ENCODE measurements around the gene REXO4.

The REXO4 gene

DNA sequence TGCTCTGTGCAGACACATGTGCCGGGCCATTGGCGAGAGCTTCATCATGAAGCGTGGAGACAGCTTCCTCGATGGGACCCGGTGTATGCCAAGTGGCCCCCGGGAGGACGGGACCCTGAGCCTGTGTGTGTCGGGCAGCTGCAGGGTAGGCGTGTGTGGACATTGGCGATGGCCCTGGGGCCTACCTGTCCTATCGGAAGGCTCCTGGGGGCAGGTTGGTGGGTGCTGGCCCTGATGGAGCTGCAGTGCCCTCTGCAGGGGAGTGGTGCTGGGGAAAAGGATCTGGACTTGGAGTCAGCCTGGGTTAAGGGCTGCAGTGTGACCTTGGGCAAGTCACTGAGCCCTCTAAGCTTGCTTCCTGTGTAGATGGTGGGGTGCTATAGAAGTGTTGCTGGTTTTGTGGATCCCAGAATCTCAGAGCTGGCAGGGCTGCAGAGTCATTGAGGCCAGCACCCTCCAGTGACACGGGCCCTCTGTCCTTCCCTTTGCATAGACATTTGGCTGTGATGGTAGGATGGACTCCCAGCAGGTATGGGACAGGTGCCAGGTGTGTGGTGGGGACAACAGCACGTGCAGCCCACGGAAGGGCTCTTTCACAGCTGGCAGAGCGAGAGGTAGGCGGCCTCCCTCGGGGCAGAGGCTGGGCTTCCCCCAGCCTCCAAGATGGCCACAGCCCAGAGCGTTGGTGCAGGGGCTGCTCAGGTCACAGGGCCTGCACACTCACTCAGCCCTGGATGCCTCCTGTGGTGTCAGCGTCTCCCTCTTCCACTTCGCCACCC is 20.1 kb upstream of the REXO4 start:
- TF ChIP-seq GATA3 (IDR thresholded peaks at IDR 0.05; ENCODE audit: low read depth, low read length) (no peak), GATA2 (IDR thresholded peaks at IDR 0.05; ENCODE audit: low read depth, low read length) (no peak)

DNA sequence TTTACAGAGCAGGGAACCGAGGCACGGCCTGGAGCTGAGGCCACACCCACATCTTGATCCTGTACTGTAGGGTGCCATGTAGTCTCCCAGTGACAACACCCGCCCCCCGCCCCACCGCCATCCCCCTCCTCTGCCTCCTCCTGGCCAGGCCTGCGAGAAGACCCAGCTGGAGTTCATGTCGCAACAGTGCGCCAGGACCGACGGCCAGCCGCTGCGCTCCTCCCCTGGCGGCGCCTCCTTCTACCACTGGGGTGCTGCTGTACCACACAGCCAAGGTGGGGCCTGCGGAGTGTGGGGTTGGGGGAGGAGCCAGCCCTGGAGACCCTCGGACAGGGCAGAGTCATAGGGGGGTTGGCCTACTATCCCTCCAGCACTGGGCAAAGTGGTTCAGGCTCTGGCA is 18.9 kb upstream of the REXO4 start:
- TF ChIP-seq GATA3 (IDR thresholded peaks at IDR 0.05; ENCODE audit: low read depth, low read length) (no peak), GATA2 (IDR thresholded peaks at IDR 0.05; ENCODE audit: low read depth, low read length) (no peak)

DNA sequence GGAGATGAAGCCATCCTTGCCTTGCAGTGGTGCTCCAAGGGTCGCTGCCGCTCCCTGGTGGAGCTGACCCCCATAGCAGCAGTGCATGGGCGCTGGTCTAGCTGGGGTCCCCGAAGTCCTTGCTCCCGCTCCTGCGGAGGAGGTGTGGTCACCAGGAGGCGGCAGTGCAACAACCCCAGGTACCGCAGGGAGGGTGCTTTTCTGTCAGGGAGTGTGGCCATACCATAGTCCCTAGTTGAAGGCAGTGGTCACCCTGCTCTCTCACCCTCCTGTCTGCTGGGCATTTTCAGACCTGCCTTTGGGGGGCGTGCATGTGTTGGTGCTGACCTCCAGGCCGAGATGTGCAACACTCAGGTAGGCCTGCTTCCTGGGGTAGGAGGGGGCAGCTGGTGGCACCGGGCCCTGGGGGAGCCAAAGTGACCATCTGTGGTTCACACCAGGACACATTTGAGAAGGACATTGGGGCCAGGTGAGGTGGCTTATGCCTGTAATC is 15.6 kb upstream of the REXO4 start:
- TF ChIP-seq GATA2 (IDR thresholded peaks at IDR 0.05; ENCODE audit: low read depth, low read length) (no peak), GATA3 (IDR thresholded peaks at IDR 0.05; ENCODE audit: low read depth, low read length) (no peak)

DNA sequence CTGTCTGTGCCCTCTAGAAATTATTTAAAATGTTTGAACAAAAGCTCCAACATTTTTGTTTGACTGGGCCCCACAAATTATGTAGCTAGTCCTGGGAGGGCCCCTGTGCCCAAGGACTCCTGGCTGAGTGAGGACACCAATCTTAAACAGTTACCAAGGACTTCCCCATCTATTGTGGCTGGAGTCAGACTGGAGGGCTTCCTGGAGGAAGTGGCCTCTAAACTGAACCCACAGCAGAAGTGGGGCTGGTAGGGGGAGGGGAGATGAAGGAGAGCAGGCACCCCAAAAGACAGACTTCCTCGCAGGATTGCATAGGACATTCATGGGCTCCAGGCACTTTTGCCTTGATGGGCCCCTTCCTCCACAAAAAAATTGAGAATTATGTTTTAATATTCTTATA is 12.4 kb upstream of the REXO4 start:
- TF ChIP-seq GATA3 (IDR thresholded peaks at IDR 0.05; ENCODE audit: low read depth, low read length) (no peak), GATA2 (IDR thresholded peaks at IDR 0.05; ENCODE audit: low read depth, low read length) (no peak)

DNA sequence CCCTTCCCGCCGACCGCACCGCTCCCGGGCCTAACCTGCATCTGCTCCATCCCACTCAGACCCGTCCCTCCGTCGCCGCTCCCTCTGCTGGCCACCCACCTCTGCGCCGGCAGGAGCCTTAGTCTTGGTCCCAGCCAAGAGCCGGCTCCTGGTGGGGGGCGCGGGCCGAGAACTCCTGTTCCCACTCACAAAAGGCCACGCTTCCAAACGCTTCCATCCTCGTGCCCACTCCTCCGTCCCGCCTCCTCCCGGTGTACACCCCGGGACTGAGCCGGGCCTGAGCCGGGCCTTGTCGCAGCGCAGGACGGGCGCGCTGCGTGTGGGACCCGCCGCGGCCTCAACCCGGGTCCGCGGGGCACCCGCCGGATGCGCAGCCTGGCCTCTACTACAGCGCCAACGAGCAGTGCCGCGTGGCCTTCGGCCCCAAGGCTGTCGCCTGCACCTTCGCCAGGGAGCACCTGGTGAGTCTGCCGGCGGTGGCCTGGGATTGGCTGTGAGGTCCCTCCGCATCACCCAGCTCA is 11.9 kb upstream of the REXO4 start:
- TF ChIP-seq GATA2 (IDR thresholded peaks at IDR 0.05; ENCODE audit: low read depth, low read length) (no peak), GATA3 (IDR thresholded peaks at IDR 0.05; ENCODE audit: low read depth, low read length) (no peak)

DNA sequence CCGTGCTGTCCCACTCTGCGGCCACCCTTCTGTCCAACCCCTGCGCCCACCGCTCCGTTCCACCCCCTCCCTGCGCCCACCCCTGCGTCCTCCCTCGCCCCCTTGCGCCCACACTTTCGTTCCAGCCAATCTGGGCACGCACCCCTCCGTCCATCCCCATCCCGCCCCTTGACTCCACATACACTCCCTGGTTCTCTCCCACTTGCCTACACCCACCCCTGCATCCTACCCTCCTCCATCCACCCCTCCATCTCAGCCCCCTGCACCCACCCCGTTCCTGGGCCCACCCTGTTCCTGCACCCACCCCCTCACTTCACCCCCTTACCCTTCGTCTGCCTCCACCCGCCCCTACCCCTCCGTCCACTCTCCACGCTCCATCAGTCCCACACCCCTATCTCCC is 11.4 kb upstream of the REXO4 start:
- TF ChIP-seq GATA2 (IDR thresholded peaks at IDR 0.05; ENCODE audit: low read depth, low read length) (no peak), GATA3 (IDR thresholded peaks at IDR 0.05; ENCODE audit: low read depth, low read length) (no peak)

DNA sequence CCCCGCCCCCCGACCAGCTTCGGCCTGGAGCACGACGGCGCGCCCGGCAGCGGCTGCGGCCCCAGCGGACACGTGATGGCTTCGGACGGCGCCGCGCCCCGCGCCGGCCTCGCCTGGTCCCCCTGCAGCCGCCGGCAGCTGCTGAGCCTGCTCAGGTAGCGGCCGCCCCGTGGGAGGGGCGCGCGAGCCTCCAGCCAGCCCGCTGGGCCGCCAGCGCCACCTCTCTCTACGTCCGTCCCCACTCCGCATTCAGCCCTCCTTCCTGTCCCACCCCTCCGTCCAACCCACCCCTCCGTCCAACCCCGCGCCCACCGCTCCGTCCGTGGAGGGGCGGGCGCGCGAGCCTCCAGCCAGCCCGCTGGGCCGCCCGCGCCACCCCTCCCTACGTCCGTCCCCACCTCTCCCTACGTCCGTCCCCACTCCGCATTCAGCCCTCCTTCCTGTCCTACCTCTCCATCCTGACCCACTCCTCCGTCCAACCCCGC is 10.8 kb upstream of the REXO4 start:
- no peak for TF ChIP-seq GATA3 (IDR thresholded peaks at IDR 0.05; ENCODE audit: low read depth, low read length)
- no peak for TF ChIP-seq GATA2 (IDR thresholded peaks at IDR 0.05; ENCODE audit: low read depth, low read length)

DNA sequence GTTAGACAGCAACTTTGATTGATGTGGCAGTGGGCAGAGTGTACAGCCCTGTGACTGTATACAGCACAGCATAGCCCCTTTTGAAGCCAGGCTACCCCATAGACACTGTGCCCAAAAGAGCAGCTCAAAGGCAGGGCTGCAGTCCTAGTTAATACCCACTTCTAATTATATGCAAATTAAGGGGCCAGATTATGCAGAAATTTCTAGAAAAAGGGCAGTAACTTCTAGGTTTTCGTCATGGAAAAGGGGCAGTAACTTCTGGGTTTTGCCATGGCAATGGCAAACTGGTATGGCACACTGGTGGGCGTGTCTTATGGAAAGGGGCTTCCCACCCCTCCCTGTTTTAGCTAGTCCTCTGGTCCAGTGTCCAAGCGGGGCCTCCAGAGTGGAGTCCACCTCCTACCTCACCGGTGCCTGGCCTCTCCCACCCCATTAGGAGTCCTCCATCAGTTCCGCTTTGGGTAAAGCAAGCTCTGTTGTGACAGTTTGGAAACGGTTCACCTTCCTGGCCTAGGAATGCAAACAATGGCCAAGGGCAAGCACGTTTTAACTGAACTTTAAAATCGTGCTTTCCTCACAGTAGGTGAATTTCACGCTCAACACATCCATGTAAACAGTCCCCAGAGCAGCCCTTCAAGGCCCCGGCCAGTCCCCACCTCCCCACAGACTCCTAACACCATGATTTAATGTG is 10.0 kb upstream of the REXO4 start:
- TF ChIP-seq GATA2 (IDR thresholded peaks at IDR 0.05; ENCODE audit: low read depth, low read length) (no peak), GATA3 (IDR thresholded peaks at IDR 0.05; ENCODE audit: low read depth, low read length) (no peak)

DNA sequence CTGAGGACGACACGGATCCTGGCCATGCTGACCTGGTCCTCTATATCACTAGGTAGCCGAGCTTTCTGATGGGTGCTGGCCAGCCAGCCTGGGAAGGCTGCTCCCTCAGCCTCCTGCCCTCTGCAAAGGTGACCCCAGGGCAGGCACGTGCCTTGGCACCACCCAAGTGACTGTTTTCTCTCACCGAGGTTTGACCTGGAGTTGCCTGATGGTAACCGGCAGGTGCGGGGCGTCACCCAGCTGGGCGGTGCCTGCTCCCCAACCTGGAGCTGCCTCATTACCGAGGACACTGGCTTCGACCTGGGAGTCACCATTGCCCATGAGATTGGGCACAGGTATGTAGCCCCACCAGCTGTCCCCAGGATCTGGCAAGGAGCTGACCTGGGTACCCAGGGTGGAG is 8.2 kb upstream of the REXO4 start:
- TF ChIP-seq GATA3 (IDR thresholded peaks at IDR 0.05; ENCODE audit: low read depth, low read length) = no peak
- no peak for TF ChIP-seq GATA2 (IDR thresholded peaks at IDR 0.05; ENCODE audit: low read depth, low read length)

DNA sequence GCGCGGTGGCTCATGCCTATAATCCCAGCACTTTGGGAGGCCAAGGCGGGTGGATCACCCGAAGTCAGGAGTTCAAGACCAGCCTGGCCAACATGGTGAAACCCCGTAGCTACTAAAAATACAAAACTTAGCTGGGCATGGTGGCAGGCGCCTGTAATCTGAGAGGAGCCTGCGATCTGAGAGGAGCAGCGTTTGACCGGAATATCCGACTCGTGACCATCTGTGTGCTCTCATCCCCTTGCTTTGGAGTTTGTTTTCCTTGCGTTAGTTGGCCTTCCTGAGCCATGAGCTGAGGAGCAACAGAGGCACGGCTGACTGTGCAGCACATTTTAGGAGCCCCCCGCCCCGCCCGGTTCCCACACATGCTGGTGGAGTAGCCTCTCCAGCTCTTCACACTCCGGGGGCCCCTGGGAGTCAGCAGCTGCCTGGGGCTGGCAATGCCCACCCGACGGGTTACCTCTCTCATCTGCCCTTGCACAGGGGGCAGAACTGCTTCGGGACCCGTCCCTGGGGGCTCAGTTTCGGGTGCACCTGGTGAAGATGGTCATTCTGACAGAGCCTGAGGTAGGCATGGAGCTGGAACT is 7.3 kb upstream of the REXO4 start:
- TF ChIP-seq GATA2 (IDR thresholded peaks at IDR 0.05; ENCODE audit: low read depth, low read length) = no peak
- TF ChIP-seq GATA3 (IDR thresholded peaks at IDR 0.05; ENCODE audit: low read depth, low read length) = no peak

DNA sequence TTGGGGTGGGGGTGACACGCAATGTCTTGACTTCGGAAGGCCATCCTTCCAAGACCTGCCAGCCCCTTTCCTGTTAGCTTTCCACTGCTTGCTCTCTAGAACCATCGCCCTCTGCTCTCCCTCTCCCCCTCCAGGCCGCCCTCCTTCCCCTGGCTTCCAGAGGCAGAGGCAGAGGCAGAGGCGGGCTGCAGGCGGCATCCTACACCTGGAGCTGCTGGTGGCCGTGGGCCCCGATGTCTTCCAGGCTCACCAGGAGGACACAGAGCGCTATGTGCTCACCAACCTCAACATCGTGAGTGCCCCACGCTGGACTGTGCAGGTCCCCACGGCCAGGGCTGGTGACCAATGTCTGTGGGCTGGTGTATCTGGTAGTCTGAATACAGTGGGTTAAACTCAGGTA is 6.4 kb upstream of the REXO4 start:
- TF ChIP-seq GATA3 (IDR thresholded peaks at IDR 0.05; ENCODE audit: low read depth, low read length) (no peak), GATA2 (IDR thresholded peaks at IDR 0.05; ENCODE audit: low read depth, low read length) (no peak)

DNA sequence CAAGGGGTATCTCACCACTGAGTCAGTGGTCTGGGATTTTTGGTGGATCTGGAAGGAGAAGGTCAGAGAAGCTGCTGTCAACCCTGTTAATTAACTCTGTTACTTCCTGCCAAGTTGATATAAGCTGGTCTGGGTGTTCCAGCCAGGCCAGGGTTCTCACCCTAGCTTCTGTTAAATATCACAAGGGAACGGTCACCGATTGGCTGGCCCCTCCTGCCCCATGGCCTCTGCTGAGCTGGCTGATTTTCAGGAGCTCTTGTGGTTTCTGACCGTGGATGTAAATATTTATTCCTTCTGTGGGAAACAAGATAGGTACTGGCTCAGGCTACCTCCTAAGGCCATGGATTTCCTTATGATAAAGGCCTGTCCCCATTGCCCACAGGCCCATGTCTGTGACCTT is 5.4 kb upstream of the REXO4 start:
- TF ChIP-seq GATA3 (IDR thresholded peaks at IDR 0.05; ENCODE audit: low read depth, low read length) = no peak
- TF ChIP-seq GATA2 (IDR thresholded peaks at IDR 0.05; ENCODE audit: low read depth, low read length) = no peak

DNA sequence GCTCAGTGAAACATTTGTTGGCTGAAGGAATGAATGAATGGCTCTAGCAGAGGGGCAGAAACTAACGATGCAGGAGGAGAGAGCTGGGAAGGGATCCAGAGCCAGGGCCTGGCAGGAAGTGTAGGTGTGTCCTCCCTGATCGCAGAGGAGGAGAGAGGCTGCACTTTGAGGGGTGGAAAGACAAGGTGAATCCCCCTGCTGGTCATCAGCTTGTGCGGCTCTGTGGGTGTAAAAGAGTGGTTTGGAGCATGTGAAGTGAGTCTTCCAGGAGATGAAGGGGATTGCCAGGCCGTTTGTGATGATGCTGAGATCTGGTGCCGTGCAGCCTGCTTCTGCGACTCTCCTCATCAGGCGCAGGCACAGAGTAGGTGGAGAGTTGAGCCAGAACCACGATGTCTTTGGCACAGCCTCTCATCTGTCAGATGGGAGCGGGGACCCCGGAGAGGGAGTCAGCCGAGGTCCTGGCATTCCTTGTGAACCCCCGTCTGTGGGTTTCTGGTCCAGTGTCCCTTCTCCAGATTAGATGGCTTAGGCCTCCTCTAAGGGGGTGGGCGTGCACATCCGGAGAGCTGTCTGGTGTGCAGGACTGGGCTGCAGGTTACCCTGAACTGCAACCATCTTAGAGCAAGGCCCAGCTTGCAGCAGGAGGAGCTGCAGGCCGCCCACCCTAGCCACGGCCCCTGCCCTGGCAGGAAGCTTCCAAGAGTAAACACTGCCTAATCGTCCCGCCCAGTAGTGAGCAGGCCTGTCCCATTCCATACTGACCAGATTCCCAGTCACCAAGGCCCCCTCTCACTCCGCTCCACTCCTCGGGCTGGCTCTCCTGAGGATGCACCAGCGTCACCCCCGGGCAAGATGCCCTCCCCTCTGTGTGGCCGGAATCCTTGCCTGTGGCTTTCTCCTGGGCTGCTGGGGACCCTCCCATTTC is 4.1 kb upstream of the REXO4 start, which contains the start of gene ADAMTS13:
ADAMTS13 (plus strand) TSS at position 753 of the 928 bp plus-strand sequence; CDS start at position 830, 77 bp downstream.
- no peak for TF ChIP-seq GATA3 (IDR thresholded peaks at IDR 0.05; ENCODE audit: low read depth, low read length)
- TF ChIP-seq GATA2 (IDR thresholded peaks at IDR 0.05; ENCODE audit: low read depth, low read length) = no peak

Measured in SH-SY5Y (cell line).